SU-DHL-6 (cell line): ENCODE measurements around the gene MTFR1L.

Experiments
- EZH2phosphoT487 ChIP-seq: fragments of 200-600 bp; sonication (generic), shearing (Covaris generic); conservative IDR thresholded peaks from 2 replicates; pipeline ENCODE4 v1.6.1; 2018; ENCODE audit warnings: mild to moderate bottlenecking, antibody characterized with exemption, low read length, moderate library complexity, mixed read lengths
- TF ChIP-seq, protein P1 (sequence below): fragments of 200-600 bp; sonication (generic); IDR thresholded peaks from one replicate; pipeline ENCODE4 v1.5.1; 2017; ENCODE audit warnings: antibody characterized with exemption, mild to moderate bottlenecking, low read length, moderate library complexity; ENCODE audit not compliant: insufficient read depth, poor library complexity, severe bottlenecking

DNA sequence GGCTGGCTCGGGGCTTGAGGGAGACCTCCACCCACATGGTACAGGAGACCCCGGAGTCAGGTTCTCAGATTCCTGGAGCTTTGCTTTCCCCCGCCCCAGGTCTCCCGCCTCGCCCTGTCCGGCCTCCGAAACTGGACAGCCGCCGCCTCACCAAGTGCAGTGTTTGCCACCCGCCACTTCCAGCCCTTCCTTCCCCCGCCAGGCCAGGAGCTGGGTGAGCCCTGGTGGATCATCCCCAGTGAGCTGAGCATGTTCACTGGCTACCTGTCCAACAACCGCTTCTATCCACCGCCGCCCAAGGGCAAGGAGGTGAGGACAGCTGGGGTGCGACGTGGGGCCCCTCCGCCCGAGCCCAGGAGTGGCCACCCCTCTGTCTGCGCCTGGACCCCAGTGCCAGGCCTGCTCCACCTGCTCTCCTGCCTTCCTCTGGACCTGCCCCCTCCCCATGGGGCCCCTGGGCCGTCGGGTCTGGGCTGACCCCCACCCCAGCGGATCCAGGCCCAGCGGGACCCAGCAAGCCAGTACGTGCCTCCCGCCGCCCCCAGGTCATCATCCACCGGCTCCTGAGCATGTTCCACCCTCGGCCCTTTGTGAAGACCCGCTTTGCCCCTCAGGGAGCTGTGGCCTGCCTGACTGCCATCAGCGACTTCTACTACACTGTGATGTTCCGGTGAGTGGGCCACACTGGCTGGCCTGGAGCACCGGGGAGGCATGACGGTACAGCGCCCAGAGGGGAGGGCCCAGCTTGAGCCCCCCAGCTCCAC lies 11.1 kb upstream of the MTFR1L start:
- TF ChIP-seq, protein P1, sequence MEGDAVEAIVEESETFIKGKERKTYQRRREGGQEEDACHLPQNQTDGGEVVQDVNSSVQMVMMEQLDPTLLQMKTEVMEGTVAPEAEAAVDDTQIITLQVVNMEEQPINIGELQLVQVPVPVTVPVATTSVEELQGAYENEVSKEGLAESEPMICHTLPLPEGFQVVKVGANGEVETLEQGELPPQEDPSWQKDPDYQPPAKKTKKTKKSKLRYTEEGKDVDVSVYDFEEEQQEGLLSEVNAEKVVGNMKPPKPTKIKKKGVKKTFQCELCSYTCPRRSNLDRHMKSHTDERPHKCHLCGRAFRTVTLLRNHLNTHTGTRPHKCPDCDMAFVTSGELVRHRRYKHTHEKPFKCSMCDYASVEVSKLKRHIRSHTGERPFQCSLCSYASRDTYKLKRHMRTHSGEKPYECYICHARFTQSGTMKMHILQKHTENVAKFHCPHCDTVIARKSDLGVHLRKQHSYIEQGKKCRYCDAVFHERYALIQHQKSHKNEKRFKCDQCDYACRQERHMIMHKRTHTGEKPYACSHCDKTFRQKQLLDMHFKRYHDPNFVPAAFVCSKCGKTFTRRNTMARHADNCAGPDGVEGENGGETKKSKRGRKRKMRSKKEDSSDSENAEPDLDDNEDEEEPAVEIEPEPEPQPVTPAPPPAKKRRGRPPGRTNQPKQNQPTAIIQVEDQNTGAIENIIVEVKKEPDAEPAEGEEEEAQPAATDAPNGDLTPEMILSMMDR = no peak
- TF ChIP-seq EZH2phosphoT487 = no peak
